ENCODE results near the gene NTSR1. TPM values are rescaled to one million over a fixed set of nuclear protein-coding genes. Genes with fewer than 3 reads are reported as not detected.

The NTSR1 gene
- total RNA-seq, 2 donors from 2014 or later: 0.74 TPM; not detected in 1

DNA sequence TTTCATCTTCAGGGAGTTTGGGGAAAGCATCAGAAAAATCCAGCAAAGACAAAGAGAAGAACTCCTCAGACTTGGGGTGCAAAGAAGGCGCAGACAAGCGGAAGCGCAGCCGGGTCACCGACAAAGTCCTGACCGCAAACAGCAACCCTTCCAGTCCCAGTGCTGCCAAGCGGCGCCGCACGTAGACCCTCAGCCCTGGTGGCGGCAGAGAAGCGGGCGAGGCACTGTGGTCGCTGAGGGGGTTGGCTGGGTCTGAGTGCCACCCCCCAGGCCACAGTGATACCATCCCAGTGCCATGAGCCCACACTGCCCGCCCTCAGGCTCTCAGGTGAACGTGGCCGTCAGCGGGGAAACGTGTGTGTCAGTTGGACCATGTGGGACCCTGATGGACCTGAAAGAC, 90.8 kb downstream of the NTSR1 start:
- DNase-seq (ENCODE audit: low spot score): no peak
- TF ChIP-seq POLR2A (IDR thresholded peaks at IDR 0.05) (no peak), POLR2AphosphoS5 (IDR thresholded peaks at IDR 0.05) (no peak)
- TF ChIP-seq, protein P1, sequence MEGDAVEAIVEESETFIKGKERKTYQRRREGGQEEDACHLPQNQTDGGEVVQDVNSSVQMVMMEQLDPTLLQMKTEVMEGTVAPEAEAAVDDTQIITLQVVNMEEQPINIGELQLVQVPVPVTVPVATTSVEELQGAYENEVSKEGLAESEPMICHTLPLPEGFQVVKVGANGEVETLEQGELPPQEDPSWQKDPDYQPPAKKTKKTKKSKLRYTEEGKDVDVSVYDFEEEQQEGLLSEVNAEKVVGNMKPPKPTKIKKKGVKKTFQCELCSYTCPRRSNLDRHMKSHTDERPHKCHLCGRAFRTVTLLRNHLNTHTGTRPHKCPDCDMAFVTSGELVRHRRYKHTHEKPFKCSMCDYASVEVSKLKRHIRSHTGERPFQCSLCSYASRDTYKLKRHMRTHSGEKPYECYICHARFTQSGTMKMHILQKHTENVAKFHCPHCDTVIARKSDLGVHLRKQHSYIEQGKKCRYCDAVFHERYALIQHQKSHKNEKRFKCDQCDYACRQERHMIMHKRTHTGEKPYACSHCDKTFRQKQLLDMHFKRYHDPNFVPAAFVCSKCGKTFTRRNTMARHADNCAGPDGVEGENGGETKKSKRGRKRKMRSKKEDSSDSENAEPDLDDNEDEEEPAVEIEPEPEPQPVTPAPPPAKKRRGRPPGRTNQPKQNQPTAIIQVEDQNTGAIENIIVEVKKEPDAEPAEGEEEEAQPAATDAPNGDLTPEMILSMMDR (IDR thresholded peaks at IDR 0.05): no peak
- intact Hi-C loops (cut with DNase I): loop anchor here (10.0 kb wide), 1 partner anchor 735 kb away; the partner anchor contains the start of gene TAF4
- 94% methylated on average over 19 of the region's 19 CpGs for WGBS
- Histone ChIP-seq H3K9me3 (no peaks in the 10 kb centered on the region), H3K27me3 (replicated peaks; ENCODE audit: insufficient read depth) (no peaks in the 10 kb centered on the region), H3K4me3 (no peak overlapping the region), H3K27ac (no peak overlapping the region), H3K4me1 (replicated peaks) (peaks cover 9% of the 10 kb centered on the region), H3K36me3 (peaks cover 4 to 7% of the 10 kb centered on the region in 2 donors)

DNA sequence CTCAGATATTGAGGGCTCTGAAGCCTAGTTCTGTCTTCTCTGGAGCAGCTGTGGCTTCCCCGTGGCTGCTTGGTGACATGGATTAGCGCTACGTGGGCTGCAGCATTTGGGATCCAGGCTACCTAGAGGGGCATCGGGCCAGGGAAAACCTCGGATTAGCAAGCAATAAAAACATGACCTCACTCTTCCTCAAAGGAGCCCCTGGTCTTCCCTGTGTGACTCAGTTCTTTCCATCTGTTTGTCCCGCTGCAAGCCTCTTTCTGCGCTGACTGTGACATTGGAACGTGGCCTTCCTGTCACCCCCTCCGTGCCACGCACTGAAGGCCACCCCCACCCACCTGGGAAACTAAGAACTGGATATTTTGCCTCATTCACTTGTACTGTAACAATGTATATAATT, 91.2 kb downstream of the NTSR1 start:
- TF ChIP-seq POLR2AphosphoS5 (IDR thresholded peaks at IDR 0.05): no peak
- TF ChIP-seq POLR2A (IDR thresholded peaks at IDR 0.05): no peak
- TF ChIP-seq, protein P1 (IDR thresholded peaks at IDR 0.05): no peak
- no peak overlapping the region for H3K27ac ChIP-seq
- peaks cover 9% of the 10 kb centered on the region for H3K4me1 ChIP-seq (replicated peaks)
- no peaks in the 10 kb centered on the region for H3K9me3 ChIP-seq
- no peaks in the 10 kb centered on the region for H3K27me3 ChIP-seq (replicated peaks; ENCODE audit: insufficient read depth)
- H3K4me3 ChIP-seq: no peak overlapping the region
- intact Hi-C loops (cut with DNase I): loop anchor here (10.0 kb wide), 2 partner anchors 295 to 735 kb away; partner anchors contain the start of gene TAF4
- no peak for DNase-seq (ENCODE audit: low spot score)
- WGBS: 83% methylated on average over 10 of the region's 10 CpGs
- peaks cover 4 to 7% of the 10 kb centered on the region in 2 donors for H3K36me3 ChIP-seq

DNA sequence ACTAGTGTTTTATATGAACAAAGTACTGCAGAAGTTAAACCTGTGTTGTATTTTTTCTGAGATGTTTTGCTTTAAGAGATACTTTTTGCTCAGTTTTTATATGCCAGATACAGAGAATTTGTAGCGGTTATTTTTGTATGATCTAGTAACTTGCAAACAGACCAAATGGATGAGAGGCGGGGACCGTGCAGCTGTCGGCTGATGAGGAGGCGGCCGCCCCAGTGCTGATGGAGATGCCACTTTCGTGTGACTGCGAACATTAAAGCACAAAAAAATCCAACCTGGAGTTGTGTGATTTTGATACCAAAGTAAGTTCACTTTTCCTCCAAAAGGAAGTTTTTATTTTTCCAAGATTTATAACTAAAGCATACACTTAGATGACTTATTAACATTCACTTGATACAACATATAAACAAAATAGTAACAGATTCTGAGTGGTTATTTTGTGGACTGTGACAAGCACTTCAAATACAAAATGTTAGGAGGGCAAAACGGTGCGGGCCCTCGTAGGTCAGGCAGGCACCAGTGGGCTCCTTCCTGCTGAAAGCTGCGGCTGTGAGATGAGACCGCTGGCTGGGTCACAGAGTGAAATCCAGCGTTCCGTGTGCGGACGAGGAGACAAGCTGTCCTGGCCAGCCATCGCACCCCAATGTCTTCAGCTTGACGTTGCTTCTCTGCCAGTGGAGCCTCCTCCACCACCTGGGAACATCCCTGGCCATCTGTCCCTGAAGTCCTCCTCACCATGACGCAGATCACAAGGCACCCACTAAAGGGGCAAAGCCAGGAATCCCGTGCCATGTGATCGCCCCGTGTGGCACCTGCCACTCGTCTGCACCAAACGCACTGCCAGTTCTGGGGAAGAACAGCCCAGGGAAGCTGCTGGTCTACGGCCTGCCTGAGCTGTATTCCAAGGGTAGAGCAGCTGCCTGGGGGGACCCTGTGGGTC, 92.0 kb downstream of the NTSR1 start:
- intact Hi-C loops (cut with DNase I): loop anchor here (10.0 kb wide), 1 partner anchor 296 kb away; no protein-coding TSS in a partner anchor
- H3K4me1 ChIP-seq (replicated peaks): peaks cover 9% of the 10 kb centered on the region
- H3K4me3 ChIP-seq: no peak overlapping the region
- no peak for TF ChIP-seq POLR2A (IDR thresholded peaks at IDR 0.05)
- TF ChIP-seq, protein P1 (IDR thresholded peaks at IDR 0.05): no peak
- TF ChIP-seq POLR2AphosphoS5 (IDR thresholded peaks at IDR 0.05): no peak
- peaks cover 4 to 7% of the 10 kb centered on the region in 2 donors for H3K36me3 ChIP-seq
- DNase-seq (ENCODE audit: low spot score): no peak
- 85% methylated on average over 26 of the region's 26 CpGs for WGBS
- H3K9me3 ChIP-seq: no peaks in the 10 kb centered on the region
- H3K27ac ChIP-seq: no peak overlapping the region
- no peaks in the 10 kb centered on the region for H3K27me3 ChIP-seq (replicated peaks; ENCODE audit: insufficient read depth)

DNA sequence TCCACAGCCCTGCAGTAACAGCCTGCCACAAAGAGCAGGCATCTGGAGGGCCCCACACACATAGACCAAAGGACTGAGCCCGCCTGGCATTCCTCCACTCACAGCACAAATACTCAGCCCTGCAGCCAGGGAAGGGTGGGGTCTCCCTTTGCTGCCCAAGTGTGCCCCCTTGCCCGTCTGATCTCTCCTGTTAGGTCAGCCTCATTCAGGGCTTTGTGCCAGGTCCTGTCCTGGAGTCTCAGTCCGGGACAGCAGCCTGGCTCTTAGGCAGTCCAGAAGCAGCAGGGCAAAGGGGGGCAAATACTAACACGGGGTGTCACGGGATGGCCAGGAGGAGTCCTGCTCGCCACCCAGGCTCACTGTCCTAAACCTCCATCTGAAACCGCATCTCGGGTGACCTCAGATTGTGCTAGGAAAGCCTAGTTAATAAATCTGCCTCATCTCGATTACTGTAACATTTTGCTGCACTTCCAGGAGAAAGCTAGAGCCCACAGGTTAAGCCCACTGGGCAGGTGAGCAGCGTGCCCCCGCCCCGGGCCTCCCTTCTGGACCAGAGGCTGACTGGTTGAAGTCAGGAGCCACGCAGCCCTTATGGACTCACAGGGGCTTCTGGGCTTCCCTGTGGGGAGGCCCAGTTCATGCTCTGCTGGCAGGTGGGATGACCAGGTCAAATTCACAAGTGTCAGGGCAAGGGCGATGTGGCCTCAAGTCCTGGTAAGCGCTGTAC, 92.8 kb downstream of the NTSR1 start:
- no peak for TF ChIP-seq POLR2AphosphoS5 (IDR thresholded peaks at IDR 0.05)
- TF ChIP-seq, protein P1 (IDR thresholded peaks at IDR 0.05): no peak
- no peak for TF ChIP-seq POLR2A (IDR thresholded peaks at IDR 0.05)
- no peak for DNase-seq (ENCODE audit: low spot score)
- Histone ChIP-seq H3K4me1 (replicated peaks) (peaks cover 9% of the 10 kb centered on the region), H3K36me3 (peaks cover 4 to 7% of the 10 kb centered on the region in 2 donors), H3K4me3 (no peak overlapping the region), H3K9me3 (no peaks in the 10 kb centered on the region), H3K27me3 (replicated peaks; ENCODE audit: insufficient read depth) (no peaks in the 10 kb centered on the region), H3K27ac (no peak overlapping the region)
- 82% methylated on average over 15 of the region's 15 CpGs for WGBS
- intact Hi-C loops (cut with DNase I): loop anchor here (10.0 kb wide), 1 partner anchor 297 kb away; no protein-coding TSS in a partner anchor
